Measurements from ENCODE around the gene CENPB. TPM values are rescaled to one million over a fixed set of nuclear protein-coding genes. Genes with fewer than 3 reads are reported as not detected.

Gene CENPB
- total and polyA plus RNA-seq, 4 donors: 4.5 to 32.4 (median 25.4) TPM

DNA sequence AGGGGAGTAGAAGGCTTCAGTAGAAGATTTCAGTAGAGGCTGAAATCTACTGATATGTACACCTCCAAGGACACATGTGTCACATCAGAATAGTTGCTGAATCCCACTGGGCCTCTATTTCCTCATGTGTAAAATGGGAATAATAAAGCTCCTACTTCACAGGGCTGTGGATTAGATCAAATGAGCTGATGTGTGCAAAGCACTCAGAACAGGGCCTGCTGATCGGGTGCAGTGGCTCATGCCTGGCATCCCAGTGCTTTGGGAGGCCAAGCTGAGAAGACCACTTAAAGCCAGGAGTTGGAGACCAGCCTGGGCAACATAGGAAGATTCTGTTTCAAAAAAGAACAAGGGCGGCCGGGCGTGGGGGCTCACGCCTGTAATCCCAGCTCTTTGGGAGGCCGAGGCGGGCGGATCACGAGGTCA, 25.7 kb upstream of the CENPB start:
- TF ChIP-seq, protein P1, sequence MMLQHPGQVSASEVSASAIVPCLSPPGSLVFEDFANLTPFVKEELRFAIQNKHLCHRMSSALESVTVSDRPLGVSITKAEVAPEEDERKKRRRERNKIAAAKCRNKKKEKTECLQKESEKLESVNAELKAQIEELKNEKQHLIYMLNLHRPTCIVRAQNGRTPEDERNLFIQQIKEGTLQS (IDR thresholded peaks at IDR 0.05): no peak
- no peak for TF ChIP-seq GABPA (IDR thresholded peaks at IDR 0.05 in 1 of 2, conservative IDR thresholded peaks at IDR 0.05 in 1 of 2)
- TF ChIP-seq EGR1 (IDR thresholded peaks at IDR 0.05; ENCODE audit: low read depth in 2 of 2): no peak
- TF ChIP-seq, protein P2, sequence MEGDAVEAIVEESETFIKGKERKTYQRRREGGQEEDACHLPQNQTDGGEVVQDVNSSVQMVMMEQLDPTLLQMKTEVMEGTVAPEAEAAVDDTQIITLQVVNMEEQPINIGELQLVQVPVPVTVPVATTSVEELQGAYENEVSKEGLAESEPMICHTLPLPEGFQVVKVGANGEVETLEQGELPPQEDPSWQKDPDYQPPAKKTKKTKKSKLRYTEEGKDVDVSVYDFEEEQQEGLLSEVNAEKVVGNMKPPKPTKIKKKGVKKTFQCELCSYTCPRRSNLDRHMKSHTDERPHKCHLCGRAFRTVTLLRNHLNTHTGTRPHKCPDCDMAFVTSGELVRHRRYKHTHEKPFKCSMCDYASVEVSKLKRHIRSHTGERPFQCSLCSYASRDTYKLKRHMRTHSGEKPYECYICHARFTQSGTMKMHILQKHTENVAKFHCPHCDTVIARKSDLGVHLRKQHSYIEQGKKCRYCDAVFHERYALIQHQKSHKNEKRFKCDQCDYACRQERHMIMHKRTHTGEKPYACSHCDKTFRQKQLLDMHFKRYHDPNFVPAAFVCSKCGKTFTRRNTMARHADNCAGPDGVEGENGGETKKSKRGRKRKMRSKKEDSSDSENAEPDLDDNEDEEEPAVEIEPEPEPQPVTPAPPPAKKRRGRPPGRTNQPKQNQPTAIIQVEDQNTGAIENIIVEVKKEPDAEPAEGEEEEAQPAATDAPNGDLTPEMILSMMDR (IDR thresholded peaks at IDR 0.05; ENCODE audit: low read depth, low read length, missing input control): no peak
- TF ChIP-seq JUND (IDR thresholded peaks at IDR 0.05): no peak
- no peak for TF ChIP-seq NR2F2 (IDR thresholded peaks at IDR 0.05)
- TF ChIP-seq RXRA (IDR thresholded peaks at IDR 0.05): no peak
- TF ChIP-seq, protein P3, sequence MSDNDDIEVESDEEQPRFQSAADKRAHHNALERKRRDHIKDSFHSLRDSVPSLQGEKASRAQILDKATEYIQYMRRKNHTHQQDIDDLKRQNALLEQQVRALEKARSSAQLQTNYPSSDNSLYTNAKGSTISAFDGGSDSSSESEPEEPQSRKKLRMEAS (IDR thresholded peaks at IDR 0.05): no peak
- no peak for TF ChIP-seq RAD21 (IDR thresholded peaks at IDR 0.05)
- no peak for TF ChIP-seq HNF4G (IDR thresholded peaks at IDR 0.05)
- no peak for TF ChIP-seq FOXA2 (IDR thresholded peaks at IDR 0.05)
- TF ChIP-seq, protein P4, sequence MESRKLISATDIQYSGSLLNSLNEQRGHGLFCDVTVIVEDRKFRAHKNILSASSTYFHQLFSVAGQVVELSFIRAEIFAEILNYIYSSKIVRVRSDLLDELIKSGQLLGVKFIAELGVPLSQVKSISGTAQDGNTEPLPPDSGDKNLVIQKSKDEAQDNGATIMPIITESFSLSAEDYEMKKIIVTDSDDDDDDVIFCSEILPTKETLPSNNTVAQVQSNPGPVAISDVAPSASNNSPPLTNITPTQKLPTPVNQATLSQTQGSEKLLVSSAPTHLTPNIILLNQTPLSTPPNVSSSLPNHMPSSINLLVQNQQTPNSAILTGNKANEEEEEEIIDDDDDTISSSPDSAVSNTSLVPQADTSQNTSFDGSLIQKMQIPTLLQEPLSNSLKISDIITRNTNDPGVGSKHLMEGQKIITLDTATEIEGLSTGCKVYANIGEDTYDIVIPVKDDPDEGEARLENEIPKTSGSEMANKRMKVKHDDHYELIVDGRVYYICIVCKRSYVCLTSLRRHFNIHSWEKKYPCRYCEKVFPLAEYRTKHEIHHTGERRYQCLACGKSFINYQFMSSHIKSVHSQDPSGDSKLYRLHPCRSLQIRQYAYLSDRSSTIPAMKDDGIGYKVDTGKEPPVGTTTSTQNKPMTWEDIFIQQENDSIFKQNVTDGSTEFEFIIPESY (IDR thresholded peaks at IDR 0.05): no peak
- no peaks in the 10 kb centered on the region for H3K27me3 ChIP-seq (ENCODE audit: control insufficient read depth in 4 of 4, insufficient read depth in 4 of 4, low read length in 3 of 4)
- H3K36me3 ChIP-seq (ENCODE audit: control insufficient read depth in 4 of 4, insufficient read depth in 3 of 4, low read depth in 1 of 4, low read length in 3 of 4): no peaks in the 10 kb centered on the region
- H3K27ac ChIP-seq (ENCODE audit: low read depth in 1 of 2, low read length in 2 of 2): peak overlapping the region; percentile 90 to 94
- no peak overlapping the region for H3K9ac ChIP-seq (ENCODE audit: low read depth in 1 of 2, low read length in 2 of 2)
- no peaks in the 10 kb centered on the region for H3K9me3 ChIP-seq (ENCODE audit: control insufficient read depth in 4 of 4, low read length in 3 of 4)
- WGBS: 96% methylated on average over 9 of the region's 9 CpGs
- H3K4me1 ChIP-seq (ENCODE audit: control insufficient read depth in 4 of 4, insufficient read depth in 4 of 4, low read length in 3 of 4): peaks cover 9 to 28% (median 21%) of the 10 kb centered on the region in 4 donors
- DNase-seq (ENCODE audit: low spot score): no peak
- H3K4me3 ChIP-seq (ENCODE audit: low read depth in 1 of 3, low read length in 3 of 3): no peak overlapping the region

DNA sequence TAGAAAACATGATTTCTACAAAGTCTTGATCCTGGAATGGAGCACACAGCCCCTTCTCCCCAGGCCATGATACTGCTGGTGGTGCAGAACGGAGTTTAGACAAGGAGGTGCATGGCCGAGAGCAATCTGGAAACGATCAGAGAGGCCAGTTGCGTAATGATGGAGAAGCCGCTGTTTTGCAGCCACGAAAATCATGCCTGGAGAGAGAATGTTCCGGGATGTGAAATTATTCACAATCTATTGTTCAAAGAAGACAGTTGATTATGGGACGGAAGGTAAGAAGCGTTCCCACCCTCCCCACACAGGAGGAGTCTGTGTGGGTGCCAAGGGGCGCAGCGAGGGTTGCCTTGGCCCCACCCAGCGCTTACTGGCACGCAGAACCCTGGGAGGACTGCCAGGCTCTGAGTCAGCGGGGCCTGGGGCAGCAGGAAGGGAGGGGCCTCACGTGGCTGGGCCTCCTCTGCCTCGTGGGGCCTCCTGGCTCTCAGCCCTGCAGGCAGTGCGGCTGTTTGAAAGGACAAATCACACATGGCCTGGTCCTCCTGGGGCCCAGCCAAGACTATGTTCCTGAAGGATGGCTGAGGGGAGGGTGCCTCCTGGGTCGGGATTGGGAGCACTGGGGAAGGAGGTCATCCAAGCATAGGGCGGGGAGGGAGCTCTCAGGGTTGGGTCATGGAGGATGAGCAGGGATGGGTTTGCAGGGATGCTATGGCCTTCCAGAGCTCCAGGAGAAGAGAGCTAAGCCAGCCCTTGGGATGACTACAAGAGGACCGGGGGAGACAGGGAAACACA, 25.1 kb upstream of the CENPB start:
- no peaks in the 10 kb centered on the region for H3K27me3 ChIP-seq (ENCODE audit: control insufficient read depth in 4 of 4, insufficient read depth in 4 of 4, low read length in 3 of 4)
- H3K27ac ChIP-seq (ENCODE audit: low read depth in 1 of 2, low read length in 2 of 2): peak overlapping the region; percentile 90 to 94
- H3K36me3 ChIP-seq (ENCODE audit: control insufficient read depth in 4 of 4, insufficient read depth in 3 of 4, low read depth in 1 of 4, low read length in 3 of 4): no peaks in the 10 kb centered on the region
- H3K4me1 ChIP-seq (ENCODE audit: control insufficient read depth in 4 of 4, insufficient read depth in 4 of 4, low read length in 3 of 4): peaks cover 15 to 34% (median 27%) of the 10 kb centered on the region in 4 donors
- H3K4me3 ChIP-seq (ENCODE audit: low read depth in 1 of 3, low read length in 3 of 3): peak overlapping the region; percentile 8 to 28 (median 27)
- no peaks in the 10 kb centered on the region for H3K9me3 ChIP-seq (ENCODE audit: control insufficient read depth in 4 of 4, low read length in 3 of 4)
- DNase-seq (ENCODE audit: low spot score): peak; percentile 67
- H3K9ac ChIP-seq (ENCODE audit: low read depth in 1 of 2, low read length in 2 of 2): peak overlapping the region; percentile 90 to 96
- 8% methylated on average over 20 of the region's 20 CpGs for WGBS
- TF ChIP-seq YY1 (IDR thresholded peaks at IDR 0.05) (peak; percentile 91), JUND (IDR thresholded peaks at IDR 0.05) (peak; percentile 98 to 100), HNF4G (IDR thresholded peaks at IDR 0.05) (no peak), RXRA (IDR thresholded peaks at IDR 0.05) (peak; percentile 75 to 85), EGR1 (IDR thresholded peaks at IDR 0.05; ENCODE audit: low read depth in 2 of 2) (peak in 1 of 2 donors; percentile 78), SP1 (IDR thresholded peaks at IDR 0.05) (peak; percentile 91), FOXA2 (IDR thresholded peaks at IDR 0.05) (peak; percentile 61), NR2F2 (IDR thresholded peaks at IDR 0.05) (peak; percentile 67), FOXA1 (IDR thresholded peaks at IDR 0.05) (peak; percentile 70), TAF1 (conservative IDR thresholded peaks at IDR 0.05) (peak; percentile 21), GABPA (IDR thresholded peaks at IDR 0.05 in 1 of 2, conservative IDR thresholded peaks at IDR 0.05 in 1 of 2) (peak in 1 of 2 donors; percentile 70), HNF4A (conservative IDR thresholded peaks at IDR 0.05) (peak; percentile 47 to 76)
- TF ChIP-seq, protein P3 (IDR thresholded peaks at IDR 0.05): peak; percentile 95
- TF ChIP-seq, protein P1 (IDR thresholded peaks at IDR 0.05): peak; percentile 94
- TF ChIP-seq, protein P4 (IDR thresholded peaks at IDR 0.05): peak; percentile 71
- TF ChIP-seq, protein P2 (IDR thresholded peaks at IDR 0.05; ENCODE audit: low read depth, low read length, missing input control): no peak

All from liver (tissue), 9 donors.